NCI-H2227 (cell line): ENCODE data around the gene COX17.

Experiments
- DNase-seq: peaks from one replicate; lab custom pipeline; 2025; ENCODE audit not compliant: unreplicated experiment; lab: John Stamatoyannopoulos, UW

Gene COX17

GRCh38 chr3:119647171-119647570 is 30.0 kb downstream of the COX17 start:
- DNase-seq, result no peak

- DNase-seq, result no peak
Measured at GRCh38 chr3:119645813-119646212, 31.4 kb downstream of the COX17 start.

DNA sequence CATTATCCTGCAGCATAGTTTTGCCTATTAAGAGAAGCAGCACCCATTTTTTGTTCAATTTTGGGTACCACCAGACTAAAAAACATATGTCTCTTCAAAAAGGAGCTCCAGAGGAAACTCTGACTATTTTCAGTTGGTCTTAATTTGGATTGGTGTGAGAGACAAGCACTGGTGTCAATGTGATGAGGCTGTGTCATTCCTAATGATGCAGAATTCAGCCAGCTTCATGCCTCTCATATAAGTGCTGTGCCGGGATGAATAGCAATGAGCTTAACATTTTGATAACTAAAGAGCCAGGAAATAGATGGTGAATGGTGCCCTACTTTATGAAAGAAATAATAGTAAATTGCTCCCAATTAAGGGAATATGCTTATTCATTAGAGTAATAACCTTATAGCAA is 32.7 kb downstream of the COX17 start:
- no peak for DNase-seq

- DNase-seq, result no peak
Measured at GRCh38 chr3:119643528-119643927, 33.7 kb downstream of the COX17 start.

GRCh38 chr3:119642746-119643473 is 34.3 kb downstream of the COX17 start:
- DNase-seq, result no peak

DNA sequence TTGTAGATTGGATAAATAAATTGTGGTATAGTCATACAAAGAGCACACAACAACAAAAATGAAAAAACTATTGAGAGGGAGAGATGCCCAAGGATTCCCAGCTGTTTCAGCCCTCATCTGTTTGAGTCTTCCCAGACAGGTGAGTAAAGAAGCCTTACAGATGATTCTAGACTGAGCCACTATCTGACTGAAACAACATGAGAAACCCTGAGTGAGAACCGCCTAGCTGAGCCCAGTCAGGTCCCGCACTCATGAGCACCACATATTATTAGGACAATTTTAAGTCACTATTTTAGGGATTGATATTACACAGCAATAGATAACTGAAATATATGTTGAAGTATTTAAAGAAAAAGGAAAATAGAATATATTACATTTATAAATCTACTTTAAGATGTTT is 35.8 kb downstream of the COX17 start:
- DNase-seq, result no peak

DNA sequence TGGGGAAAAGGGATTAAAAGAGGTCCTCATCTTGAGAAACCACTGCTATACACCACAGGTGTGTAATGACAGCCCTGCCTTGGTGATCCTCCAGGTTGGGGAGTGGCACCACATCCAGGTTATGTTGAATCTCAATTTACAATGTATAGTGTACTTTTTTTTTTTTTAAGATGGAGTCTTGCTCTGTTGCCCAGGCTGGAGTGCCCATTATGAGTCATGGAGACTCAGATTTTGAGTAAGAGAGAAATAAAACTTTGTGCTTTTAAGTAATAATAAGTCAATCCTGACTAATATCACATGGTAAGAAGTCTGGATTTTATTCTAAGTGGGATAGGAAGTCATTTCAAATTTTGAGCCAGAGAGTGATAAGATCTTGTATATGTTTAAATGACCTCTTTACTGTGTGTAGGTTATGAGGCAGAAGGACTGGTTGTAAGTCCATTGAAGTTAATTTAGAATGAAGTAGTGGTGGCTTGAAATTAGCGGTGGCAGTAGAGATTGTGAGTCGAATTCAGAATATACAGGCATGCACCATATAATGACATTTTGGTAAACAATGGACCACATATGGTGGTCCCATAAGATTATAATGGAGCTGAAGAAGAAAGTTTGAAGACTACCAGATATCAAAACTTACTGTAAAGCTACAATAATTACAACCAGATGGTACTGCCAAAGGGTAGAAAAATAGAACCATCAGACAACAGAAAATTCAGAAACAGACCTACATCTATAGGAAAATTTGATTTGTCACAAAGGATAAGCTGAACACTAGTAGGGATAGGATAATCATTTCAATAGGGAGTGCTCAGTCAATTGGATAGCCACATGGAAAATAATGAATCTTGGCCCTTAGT is 37.5 kb downstream of the COX17 start:
- no peak for DNase-seq

DNA sequence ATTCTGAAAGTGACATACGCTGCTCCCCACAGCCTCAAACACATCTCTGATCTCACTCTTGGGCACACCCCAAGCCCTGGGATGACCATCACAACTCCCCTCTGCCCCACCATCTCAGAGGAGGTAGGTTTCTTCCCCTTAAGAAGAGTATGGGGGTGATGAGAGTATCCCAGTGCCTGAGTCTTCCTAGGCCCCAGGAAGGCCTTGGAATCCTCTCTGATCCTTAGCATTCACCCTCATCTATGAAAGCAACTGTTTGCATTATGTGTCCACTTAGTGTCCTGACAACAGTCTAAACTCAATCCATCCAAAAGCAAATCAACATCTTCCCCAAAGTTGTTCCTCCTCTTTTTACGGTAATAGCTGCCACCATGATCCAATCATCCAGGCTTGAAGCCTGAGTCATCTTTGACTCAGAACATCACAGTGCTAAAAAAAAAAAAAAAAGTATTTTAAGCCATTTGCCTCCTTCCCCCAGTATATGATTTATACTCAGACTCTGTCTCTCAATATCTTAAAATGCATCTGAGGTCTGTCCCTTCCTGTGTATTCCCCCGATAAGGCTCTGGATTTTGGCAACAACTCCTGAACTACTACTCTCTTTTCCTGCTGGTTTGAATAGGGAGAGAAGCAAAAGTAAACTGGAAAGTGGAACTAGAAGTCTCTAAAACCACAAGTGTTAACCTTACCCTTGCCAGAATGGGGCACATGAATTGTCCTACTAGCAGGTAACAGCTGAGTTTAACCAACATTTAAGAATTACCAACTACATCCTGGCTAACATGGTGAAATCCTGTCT is 39.3 kb downstream of the COX17 start:
- no peak for DNase-seq

DNA sequence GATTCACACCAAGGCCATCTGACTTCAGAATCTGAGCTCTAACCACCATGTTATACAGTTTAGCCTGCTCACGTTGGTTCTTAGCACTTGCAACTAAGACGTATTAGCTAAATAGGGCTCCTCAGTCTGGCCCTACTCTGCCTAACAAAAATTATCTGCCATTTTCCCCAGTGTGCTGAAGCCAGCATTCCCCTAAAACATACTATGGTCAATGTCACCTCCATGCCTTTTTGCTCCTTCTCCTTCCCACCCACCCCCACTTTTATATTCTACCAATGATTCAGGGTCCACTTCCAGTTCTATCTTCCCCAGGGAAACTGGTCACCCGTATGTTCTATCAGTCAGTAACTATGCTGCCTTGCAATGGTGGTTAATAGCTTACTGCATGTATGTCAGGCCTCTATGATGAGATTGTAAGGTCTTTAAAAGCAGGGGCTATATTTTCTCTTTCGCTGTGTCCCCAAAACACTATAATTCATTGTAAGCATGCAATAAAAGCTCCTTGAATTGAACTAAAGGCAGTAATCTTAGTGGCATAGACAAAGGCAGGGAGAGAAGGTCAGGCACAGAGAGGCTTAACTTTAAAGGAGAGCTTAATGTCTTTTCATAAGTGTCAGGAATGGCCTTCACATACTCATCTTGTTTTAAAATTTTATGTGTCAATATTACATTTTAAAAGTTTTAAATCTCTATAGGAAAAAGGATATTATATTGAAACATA is 40.2 kb downstream of the COX17 start:
- DNase-seq, result no peak

DNA sequence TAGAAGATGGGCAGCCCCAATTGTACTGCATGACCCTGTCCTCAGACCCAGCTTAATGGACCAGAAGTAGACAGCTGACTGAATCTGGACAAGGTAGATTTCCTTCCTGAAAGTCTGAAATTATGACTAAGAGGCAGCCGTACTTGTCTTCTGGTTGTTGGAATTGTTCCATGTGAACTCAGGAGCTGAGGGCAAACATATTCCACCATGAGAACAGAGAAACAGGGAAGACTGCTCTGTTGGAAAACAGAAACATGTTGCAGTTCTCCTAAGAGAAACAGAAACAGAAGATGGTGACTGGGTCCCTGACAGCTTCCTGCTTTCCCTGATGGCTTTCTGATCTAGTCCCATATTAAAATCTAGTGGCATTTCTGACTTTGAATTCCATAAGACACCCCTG is 41.0 kb downstream of the COX17 start:
- no peak for DNase-seq

GRCh38 chr3:119635719-119636118 is 41.5 kb downstream of the COX17 start:
- DNase-seq, result no peak

DNA sequence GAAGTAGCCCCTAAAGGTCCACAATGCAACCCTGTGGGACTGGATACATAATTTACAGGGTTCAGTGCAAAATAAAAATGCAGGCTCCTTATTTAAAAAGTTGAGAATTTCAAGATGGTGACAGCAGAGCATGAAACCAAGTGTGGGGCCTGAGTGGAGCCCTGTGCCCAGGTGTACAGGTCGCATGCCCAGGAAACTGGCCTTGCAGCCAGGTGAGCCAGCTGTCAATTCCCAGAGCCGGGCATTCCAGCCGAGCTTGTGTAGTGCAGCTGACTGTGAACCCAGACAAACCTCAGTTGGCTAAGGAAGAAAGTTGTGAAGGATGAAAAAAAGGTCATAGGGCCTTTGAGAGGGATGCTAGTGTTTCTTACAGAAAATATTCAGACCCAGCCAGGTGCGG is 44.4 kb downstream of the COX17 start:
- DNase-seq, result no peak

- DNase-seq, result no peak
Measured at GRCh38 chr3:119632216-119632615, 45.0 kb downstream of the COX17 start.

GRCh38 chr3:119631516-119631915 is 45.7 kb downstream of the COX17 start:
- no peak for DNase-seq

- no peak for DNase-seq
Measured at GRCh38 chr3:119630880-119631329, 46.3 kb downstream of the COX17 start.

GRCh38 chr3:119630128-119630879 is 46.9 kb downstream of the COX17 start:
- DNase-seq, result no peak

DNA sequence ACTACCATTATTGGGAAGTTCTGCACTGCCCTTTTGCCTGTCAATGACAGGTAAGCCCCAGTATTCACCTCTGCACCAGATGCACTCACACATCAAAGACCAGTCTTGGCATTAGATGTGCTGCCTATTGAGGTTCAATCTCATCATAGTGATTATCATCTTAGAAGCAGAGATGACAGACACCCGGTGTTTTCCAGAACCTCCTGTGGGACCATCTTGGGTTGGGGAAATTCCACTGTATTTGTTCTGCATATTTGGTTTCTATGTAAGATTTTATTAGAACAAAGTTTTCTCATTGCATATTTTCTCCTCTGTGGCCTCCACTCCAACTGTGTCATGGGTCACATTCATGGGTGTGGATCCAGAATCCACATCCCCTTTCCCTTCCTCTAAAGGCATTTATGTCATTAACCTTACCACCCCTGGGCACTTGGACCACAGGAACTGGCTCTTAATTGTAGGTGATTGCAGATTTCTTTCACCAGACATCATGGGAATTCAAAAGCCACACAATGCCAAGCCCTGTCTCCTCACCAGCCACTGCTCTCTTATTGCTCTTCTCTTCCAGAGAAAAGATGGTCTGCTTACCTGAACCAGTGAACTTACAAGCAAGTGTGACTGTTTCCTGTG is 48.3 kb downstream of the COX17 start:
- DNase-seq, result no peak

- DNase-seq, result no peak
Measured at GRCh38 chr3:119628390-119628789, 48.8 kb downstream of the COX17 start.

- no peak for DNase-seq
Measured at GRCh38 chr3:119627461-119627860, 49.7 kb downstream of the COX17 start.

GRCh38 chr3:119626196-119626595 is 51.0 kb downstream of the COX17 start:
- no peak for DNase-seq
